ENCODE results near the gene CPVL.

GRCh38 chr7:28979776-28980175 lies 166.6 kb downstream of the CPVL start:
- TF ChIP-seq CTCF (IDR thresholded peaks at IDR 0.05) (no peak), POLR2AphosphoS5 (IDR thresholded peaks at IDR 0.05) (no peak)

Measured in breast epithelium (tissue), 3 donors.